T1000 (cell line): ENCODE measurements around the gene RHOBTB3.
"Not testable (repeated sequence)": the region's sequence is repeated elsewhere in the genome, so short reads cannot be mapped to it uniquely, and the experiment has no call there.

ENCODE experiments used
- DNase-seq: peaks from one replicate; lab custom pipeline; 2025; ENCODE audit warnings: mixed read lengths; lab: John Stamatoyannopoulos, UW

Gene RHOBTB3

DNA sequence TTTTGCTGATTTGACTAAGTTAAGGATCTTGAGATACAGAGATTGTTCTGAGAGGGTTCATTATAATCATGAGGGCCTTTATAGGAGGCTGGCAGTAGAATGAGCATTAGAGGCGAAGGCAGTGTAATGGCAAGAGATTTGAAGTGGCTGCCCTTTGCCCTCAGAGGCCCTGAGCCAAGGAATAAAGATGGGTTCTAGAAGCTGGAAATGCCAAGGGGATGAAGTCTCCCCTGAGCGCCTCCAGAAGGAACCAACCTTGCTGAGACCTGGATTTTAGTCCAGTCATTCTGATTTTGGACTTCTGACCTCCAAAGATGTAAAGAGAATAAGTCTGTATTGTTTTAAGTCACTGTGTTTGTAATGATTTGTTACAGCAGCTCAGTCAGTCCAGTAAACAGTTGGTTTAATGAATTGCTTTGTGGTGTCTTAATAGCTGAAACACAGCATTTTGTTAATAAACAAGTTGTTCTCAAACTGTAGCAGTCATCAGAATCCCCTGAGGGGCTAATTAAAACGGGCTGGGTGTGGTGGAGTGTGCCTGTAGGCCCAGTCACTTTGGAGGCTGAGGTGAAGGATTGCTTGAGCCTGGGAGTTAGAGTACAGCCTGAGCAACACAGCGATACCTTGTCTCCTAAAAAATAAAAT lies 68.2 kb downstream of the RHOBTB3 start:
- no peak for DNase-seq

DNA sequence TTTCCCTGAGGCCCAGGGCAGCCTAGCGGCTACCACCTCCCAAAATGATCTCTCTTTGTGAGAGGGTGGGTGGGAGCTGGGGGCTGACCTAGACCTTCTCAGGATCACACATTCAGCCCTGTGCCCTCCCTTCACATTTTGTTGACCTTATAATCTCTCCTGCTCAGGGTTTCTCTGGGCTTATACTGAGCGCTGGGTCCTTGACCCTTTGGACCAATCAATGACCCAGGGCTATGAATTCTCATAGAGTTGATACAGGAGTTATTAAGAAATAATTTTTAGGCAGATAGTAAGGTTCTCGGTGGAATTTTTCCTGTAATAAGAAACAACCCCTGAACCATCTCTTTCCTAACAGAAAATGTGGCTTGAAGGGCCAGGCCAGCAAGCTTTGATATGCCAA lies 69.4 kb downstream of the RHOBTB3 start:
- DNase-seq = no peak

DNA sequence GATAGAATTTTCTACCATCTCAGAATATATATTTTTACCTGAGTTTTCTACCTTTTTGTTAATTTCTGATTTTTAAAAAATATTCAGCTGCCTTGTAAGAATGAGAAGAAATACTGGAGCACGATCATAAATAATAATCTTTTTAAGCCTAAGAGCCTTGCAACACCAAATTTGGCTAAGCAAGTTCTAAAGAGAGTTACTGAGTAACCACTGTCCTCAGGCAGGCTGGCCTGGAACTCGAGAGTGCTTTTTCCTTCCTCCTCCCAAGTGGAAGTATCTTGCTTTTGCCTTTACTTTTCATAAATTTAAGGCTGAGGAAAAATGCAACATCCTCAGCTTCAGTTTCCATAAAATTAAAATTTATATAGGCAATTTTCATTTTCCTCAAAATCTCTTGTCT lies 70.4 kb downstream of the RHOBTB3 start:
- DNase-seq = no peak

DNA sequence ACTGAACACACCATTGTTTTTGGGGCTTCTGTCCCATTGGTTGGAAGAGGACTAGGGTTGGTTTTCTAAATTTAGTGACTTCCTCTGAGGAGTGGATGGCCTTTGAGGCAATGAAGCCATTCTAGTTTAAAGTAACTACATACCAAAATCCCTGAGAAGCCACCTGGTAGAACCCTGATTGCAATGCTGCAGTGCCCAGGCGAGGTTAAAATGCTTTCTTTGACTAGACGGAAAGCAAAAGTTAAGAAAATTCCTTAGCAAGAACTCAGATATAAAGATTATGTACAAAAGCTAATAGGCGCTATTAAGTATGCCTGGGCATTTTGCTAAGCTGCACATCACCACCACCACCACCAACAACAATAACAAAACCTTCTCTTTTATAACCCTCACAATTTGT lies 70.8 kb downstream of the RHOBTB3 start:
- DNase-seq = no peak

DNA sequence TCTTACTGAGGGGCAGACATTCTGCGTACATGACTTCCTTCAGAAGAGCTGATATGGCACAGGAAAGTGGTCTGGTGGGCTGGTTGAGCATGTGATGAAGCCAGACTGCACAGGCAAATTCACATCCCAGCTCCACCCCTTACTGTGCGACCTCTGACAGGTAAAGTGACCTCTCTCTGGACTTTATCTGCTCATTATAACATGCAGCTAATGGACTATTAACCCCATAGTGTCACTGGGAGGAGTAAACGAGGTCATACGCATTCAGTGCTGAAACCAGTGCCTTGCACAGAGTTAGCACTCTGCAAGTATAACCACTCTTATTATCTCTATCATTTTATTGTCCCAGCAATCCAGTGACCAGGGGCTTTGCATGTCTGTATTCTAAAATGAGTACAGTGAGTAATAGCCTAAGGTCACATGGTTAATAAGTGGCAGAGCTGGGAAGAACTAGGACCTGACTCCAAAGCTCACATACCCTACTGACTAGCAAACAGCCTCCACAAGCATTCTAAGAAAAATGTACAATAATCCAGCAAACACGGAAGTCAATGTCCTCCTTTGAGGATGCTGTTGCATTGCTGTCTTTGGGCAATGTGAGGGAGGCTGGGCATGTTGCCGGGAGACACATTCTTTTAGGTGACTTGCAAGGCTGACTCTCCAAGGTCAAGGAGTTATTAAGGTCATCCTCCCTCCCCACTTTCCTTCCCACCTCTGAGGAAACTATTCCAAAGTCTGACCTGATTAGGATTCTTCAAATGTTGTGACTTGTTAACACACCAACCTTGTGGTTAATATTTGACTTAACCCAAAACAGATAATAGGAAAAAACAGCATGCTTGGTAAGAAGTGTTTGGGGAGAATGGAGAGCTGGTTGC lies 72.4 kb downstream of the RHOBTB3 start:
- no peak for DNase-seq

DNA sequence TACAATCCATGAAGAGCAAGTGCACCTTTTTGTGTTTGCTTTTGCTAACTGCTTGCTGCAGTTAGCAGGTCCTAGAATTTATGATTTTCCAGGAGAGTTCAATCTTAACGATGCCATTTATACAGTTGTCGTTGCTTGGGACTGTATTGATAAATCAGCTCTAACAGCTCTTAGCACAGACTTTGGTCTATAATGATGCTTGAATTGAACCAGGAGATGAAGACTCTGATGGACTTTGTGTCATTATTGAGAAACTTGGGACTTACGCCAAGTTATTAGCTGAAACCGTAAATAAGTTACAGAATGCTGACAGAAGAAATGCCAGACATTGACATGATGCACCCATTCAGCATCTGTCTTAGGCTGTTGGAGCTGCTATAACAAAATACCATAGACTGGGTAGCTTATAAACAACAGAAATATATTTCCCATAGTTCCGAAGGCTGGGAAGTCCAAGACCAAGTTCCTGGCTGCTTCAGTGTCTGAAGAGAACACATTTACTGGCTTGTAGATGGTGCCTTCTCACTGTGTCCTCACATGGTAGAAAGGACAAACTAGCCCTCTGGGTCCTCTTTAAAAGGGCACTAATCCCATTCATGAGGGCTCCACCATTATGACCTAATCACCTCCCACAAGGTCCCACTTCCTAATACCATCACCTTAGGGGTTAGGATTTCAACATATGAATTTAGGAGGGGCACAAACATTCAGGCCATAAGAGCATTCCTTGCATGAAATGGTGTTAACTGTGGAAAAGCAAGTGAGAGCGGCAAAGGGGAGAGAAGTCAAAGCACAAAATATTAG lies 73.8 kb downstream of the RHOBTB3 start:
- no peak for DNase-seq

DNA sequence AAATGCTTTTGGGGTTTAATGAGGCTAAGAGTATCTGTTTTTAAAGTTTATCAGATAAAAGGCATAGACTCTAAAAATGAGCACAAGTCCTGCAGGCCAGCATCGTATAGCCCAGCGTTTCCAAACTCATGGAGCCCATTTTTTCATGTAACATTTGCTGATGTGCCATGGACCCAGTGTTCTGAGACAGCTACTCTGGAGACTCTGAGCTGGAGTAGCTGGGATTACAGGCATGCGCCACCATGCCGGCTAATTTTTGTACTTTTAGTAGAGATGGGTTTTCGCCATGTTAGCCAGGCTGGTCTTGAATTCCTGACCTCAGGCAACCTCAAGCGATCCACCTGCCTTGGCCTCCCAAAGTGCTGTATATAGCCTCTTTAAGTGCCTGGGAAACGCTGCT lies 75.6 kb downstream of the RHOBTB3 start:
- DNase-seq = no peak

DNA sequence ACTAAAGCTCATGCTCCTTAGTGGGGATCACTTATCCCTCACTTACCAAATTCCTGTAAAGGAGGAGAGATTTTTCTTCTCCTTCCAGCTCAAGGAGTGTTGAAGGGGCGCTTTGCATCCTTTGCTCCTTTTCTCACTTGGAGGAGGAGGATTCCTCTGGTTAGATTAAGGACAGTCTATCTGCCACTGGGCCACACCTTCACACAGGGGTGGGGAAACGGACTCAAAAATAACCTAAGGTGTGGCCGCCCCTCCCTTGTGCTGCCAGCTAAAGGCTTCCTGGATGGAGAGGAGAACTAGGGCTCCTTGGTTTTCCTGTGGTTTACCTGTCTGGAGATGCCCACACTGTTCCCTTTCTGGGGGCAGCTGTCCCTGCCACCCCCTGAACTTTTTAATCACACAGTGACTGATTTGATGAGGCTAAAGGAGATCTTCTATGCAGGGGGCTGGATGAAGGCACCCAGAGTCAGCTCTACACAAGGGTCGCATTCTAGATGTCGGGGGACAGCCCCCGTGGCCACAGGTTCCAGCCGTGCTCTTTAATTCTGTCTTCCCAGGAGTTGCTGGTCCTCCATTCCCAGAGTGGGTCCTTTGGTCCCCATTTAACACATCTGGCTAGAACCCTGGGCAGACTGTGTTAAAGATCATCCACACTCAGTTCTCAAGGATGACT lies 77.0 kb downstream of the RHOBTB3 start:
- no peak for DNase-seq

DNA sequence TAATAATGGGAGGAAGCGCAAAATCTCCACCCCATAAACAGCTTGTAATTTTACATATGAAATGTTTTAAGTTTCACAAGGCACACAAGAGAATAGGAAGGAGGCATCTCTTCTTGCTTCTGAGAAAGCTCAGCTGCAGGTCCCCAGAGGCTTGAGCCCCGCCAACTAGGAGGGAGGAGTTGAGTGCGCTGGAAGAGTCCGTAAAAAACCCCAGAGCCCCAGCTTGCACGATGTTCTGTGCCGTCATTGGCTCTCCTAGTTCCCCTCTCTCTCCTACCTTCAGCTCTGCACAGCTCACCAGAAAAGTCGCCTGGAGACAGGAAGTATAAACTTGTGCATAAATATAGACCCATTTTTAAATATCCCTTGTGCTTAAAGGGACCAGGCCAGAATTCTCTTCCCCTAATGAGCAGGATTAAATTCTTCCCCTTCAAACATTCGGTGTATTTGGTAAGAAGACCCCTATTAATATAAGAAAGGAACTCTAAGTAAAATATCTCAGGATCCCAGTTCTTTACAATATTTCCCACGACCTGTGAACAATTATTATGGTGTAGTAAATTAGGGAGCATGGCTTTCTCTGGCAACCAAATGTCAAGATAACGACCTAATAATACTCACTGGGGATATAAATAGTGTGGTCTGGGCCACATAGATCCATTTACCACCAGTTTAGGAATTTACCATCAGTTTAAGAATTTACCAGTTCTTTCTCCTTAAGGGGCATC lies 77.7 kb downstream of the RHOBTB3 start:
- DNase-seq = no peak

DNA sequence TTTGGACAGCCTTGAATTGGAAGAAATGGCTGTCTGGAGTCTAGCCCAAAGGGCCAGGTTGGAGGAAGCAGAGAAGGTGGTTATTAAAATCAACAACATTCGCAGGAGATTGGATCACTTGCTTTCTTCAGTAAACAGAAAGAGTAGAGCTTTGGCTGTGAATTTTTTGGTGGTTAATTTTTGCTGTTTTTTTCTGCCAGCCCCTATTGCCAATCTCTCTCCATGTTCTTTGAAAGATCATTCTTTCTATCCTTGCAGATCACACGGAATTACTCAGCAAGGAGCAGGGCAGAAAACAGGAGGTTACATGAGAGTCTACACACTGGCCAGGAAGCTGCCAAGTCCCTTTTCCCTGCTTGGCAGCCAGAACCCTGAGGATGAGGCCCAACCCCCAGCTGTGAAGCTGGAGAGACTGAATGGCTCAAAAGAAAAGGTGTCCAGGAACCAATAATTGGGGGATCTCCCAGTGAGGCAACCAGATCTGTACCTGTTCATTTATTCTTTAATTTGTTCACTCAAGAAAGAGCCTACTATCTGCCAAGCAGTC lies 78.4 kb downstream of the RHOBTB3 start:
- DNase-seq = no peak

DNA sequence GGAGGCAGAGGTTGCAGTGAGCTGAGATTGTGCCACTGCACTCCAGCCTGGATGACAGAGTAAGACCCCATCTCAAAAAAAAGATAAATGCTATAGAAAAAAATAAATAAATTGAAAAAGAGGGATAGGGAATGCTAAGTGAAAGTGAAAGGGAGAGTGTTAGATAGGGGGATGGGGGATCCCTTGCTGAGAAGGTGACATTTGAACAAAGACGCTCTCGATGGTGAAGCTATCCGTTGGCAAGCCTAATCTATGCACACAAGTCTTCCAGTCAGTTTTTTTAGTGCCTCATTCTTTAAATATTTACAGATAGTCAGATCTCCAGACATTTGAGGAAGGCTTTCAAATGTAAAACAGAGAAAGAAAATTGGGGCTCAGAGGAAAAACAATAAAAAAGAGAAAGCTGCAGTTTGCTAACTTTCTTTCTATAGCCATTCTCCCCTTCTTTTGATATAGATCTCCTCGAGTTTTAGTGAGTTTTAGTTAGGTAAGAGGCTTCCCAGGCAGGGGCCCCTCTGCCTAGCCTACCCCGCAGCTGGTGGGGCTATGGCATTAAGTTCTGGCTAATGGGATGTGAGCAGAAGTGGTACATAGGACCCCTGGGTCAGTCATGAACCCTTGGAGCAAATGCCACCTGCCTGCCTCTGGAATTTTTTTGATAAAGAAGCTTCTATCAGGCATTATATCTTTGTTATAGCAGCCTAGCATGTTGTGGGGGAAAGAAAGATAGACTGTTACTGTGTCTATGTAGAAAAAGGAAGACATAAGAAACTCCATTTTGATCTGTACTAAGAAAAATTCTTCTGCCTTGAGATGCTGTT lies 79.4 kb downstream of the RHOBTB3 start:
- DNase-seq = no peak

DNA sequence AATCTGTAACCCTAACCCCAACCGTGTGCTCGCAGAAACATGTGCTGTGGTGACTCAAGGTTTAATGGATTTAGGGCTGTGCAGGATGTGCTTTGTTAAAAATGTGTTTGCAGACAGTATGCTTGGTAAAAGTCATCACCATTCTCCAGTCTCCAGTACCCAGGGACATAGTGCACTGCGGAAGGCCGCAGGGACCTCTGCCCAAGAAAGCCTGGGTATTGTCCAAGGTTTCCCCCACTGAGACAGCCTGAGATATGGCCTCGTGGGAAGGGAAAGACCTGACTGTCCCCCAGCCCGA lies 79.9 kb downstream of the RHOBTB3 start:
- not testable (repeated sequence) for DNase-seq

DNA sequence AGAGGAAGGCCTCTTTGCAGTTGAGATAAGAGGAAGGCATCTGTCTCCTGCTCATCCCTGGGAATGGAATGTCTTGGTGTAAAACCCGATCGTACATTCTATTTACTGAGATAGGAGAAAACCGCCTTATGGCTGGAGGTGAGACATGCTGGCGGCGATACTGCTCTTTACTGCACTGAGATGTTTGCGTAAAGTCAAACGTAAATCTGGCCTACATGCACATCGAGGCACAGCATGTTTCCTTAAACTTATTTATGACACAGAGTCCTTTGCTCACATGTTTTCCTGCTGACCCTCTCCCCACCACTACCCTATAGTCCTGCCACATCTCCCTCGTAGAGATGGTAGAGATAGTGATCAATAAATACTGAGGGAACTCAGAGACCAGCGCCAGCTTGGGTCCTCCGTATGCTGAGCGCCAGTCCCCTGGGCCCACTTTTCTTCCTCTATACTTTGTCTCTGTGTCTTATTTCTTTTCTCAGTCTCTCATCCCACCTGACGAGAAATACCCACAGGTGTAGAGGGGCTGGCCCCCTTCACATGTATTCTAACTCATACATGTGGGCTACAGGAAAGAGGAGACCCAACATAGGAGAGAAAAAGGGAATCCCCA lies 80.4 kb downstream of the RHOBTB3 start:
- DNase-seq = not testable (repeated sequence)

DNA sequence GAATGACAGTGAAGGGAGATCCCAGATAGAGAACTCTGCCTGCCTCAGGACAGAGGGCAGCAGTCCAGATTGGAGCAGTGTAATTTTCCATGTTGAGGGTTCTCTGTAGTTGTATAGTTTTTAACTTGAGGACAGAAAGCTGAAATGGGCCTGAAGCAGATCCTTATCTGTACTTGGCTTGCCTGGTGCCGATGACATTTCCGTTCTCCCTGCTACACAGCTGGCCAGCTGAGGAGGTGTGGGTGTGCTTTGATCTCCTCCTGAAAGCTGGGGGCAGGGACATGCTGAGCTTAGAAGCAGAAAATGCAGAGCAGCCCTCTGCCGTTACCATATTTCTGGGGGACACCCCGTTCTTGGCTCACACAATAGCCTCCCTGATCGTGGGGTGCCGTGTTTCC lies 80.9 kb downstream of the RHOBTB3 start:
- no peak for DNase-seq

DNA sequence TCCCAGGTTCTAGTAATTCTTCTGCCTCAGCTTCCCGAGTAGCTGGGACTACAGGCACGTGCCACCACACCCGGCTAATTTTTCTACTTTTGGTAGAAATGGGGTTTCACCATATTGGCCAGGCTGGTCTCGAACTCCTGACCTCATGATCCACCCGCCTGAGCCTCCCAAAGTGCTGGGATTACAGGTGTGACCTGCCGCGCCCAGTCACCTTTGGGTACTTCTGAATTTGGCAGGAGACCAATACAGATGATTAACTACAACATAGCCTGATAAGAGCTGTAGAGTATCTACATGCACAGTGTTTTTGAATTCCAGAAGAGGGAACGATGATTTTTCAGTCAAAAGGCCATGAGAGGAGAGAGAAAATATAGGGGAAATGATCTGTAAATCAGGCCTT lies 81.9 kb downstream of the RHOBTB3 start:
- DNase-seq = not testable (repeated sequence)

DNA sequence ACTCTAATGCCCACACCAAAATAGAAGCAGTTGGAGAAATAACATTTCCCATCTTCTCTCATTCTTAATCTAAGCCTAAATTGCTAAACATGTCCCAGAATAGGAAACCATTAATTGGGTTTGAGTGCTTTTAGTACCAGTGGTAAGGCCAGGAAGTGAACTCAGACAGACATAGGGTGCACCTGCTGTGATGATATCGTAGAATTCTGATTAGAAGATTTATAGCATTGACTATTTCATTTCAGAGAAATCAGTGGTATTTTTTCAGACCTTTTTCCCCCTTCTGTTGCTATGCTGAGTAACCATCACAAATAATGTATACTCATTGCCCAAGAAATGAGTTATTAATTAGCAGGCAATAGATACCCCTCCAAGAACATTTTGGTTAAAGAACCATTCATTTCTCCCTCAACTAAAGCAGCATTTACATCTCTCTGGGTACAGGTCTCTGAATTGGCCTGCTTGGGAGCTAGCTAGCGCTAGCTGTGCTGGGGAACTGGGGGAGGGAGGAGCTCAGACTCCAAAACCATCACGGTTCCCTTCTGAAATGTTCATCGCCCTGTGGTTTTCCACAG lies 84.1 kb downstream of the RHOBTB3 start:
- DNase-seq = no peak

DNA sequence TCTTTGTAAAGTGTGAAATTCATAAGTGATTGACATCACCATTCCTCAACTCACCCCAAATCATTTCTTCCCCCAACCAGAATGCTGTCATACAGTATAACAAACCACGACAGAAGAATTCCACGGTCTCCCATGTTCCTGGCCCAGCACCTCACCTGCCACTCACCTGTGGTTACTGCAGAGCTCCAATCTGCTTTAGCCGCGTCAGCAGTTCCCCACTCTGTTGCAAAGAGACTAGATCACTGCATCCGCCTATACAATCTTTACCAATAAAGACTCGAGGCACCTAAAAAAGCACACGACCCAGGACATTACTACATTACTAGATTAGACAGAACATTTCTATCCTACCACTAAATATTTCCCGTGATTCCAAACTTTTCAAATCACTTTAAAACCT lies 85.2 kb downstream of the RHOBTB3 start:
- no peak for DNase-seq

DNA sequence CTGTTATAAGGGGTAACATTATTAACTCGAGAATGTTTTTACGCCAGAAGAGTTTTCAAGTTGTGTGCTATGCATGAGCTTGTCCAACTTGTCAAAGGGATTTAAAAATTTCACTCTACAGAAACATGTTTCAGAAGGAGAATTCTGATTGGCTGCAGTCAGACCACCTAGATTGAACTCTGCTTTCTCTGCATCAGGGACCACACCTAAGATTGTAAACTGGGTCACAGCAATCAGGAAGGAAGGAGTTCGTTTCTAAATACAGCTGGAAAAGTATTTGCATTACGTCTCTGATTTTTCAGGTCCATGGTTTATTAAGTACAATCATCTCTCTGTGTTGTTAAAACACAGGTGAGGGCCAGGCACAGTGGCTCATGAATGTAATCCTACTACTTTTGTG lies 85.6 kb downstream of the RHOBTB3 start:
- DNase-seq = no peak

DNA sequence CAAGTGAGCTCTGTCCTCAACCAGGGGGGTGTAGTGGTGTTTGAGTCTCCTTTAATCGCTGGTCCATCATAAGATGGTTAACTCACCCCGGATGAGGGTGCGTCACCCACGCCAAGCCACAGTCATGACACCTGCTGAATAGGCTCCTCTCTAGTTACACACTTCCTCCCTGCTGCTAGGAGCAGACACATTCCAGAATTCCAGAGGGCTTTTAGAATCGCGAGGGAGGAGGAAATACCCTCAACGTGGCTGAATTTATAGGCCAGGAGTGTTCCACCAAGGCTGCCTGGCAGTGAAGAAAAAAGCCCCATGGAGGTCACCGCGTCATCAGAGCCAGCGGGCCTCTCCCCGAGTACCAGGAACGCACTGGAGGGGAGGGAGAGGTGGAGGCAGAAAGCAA lies 86.3 kb downstream of the RHOBTB3 start:
- no peak for DNase-seq
